ENCODE data around the gene DAP3.
"Not testable (repeated sequence)": the region's sequence is repeated elsewhere in the genome, so short reads cannot be mapped to it uniquely, and the experiment has no call there.

- not testable (repeated sequence) for TF ChIP-seq TAF1 (IDR thresholded peaks at IDR 0.05; ENCODE audit: borderline replicate concordance, low read depth, low read length); CTCF (IDR thresholded peaks at IDR 0.05)
Observed at GRCh38 chr1:155763989-155764388, 75.1 kb downstream of the DAP3 start.
